Smooth muscle cell (in vitro differentiated cells): ENCODE data around the gene LRRIQ4. TPM values are rescaled to one million over a fixed set of nuclear protein-coding genes. Genes with fewer than 3 reads are reported as not detected.

Source experiments
- DNase-seq: peaks from one replicate; lab custom pipeline; 2025; ENCODE audit not compliant: unreplicated experiment; lab: John Stamatoyannopoulos, UW
- H2AFZ ChIP-seq: fragments of 200-600 bp; sonication (generic); 2 replicates; pipeline ENCODE4 v1.6.0; 2016; ENCODE audit warnings: antibody characterized with exemption, low read depth, mild to moderate bottlenecking
- H3F3A ChIP-seq: fragments of 200-600 bp; sonication (generic); 2 replicates; pipeline ENCODE4 v1.6.0; 2017; ENCODE audit warnings: antibody characterized with exemption, low read depth
- H3K27ac ChIP-seq: fragments of 200-600 bp; sonication (generic); 2 replicates; pipeline ENCODE4 v1.5.1; 2016; ENCODE audit warnings: low read depth, mild to moderate bottlenecking
- H3K27me3 ChIP-seq: fragments of 200-600 bp; sonication (generic); 2 replicates; pipeline ENCODE4 v1.6.1; 2016; ENCODE audit warnings: low read depth, mild to moderate bottlenecking
- H3K36me3 ChIP-seq: fragments of 200-600 bp; sonication (generic); 2 replicates; pipeline ENCODE4 v1.5.1; 2016; ENCODE audit warnings: low read depth
- H3K4me1 ChIP-seq: fragments of 200-600 bp; sonication (generic); 2 replicates; pipeline ENCODE4 v1.5.1; 2016; ENCODE audit warnings: low read depth
- H3K4me2 ChIP-seq: fragments of 200-600 bp; sonication (generic); 2 replicates; pipeline ENCODE4 v1.6.0; 2016; ENCODE audit warnings: mild to moderate bottlenecking
- H3K4me3 ChIP-seq: fragments of 200-600 bp; sonication (generic); 2 replicates; pipeline ENCODE4 v1.5.1; 2016; ENCODE audit warnings: mild to moderate bottlenecking
- H3K79me2 ChIP-seq: fragments of 200-600 bp; sonication (generic); 2 replicates; pipeline ENCODE4 v1.6.0; 2016; ENCODE audit warnings: low read depth, mild to moderate bottlenecking
- H3K9ac ChIP-seq: fragments of 200-600 bp; sonication (generic); 2 replicates; pipeline ENCODE4 v1.6.0; 2016; ENCODE audit warnings: low read depth
- H3K9me3 ChIP-seq: fragments of 200-600 bp; sonication (generic); replicated peaks from 2 replicates; pipeline ENCODE4 v1.5.1; 2016; ENCODE audit warnings: low read depth
- H4K20me1 ChIP-seq: fragments of 200-600 bp; sonication (generic); 2 replicates; pipeline ENCODE4 v1.6.0; 2016; ENCODE audit warnings: low read depth
- CTCF ChIP-seq: fragments of 200-600 bp; sonication (generic); IDR thresholded peaks from 2 replicates; pipeline ENCODE4 v1.5.1; 2017; ENCODE audit warnings: borderline replicate concordance, mild to moderate bottlenecking, antibody characterized with exemption; ENCODE audit not compliant: insufficient read depth, poor library complexity, severe bottlenecking
- WGBS: methylation state at CpG from one replicate; pipeline ENCODE4 v1.1.7; 2016; ENCODE audit warnings: low lambda C conversion rate; 5-methylcytosine and 5-hydroxymethylcytosine counted together
- polyA plus RNA-seq: library from polyadenylated mRNA; unstranded; fragments of >200 nt; fragmentation: Nextera tagmentation; extraction: Ambion mirVana; gene quantifications from 2 replicates; pipeline ENCODE4 v1.2.1, GENCODE V29; 2016
- total RNA-seq: library from RNA; depleted of rRNA; stranded (reverse); fragments of >200 nt; gene quantifications from 2 replicates; pipeline ENCODE4 v1.2.3, GENCODE V29; 2014

Gene LRRIQ4
- total and polyA plus RNA-seq, 2 experiments from 2014 or later, result 0.18 TPM; not detected in 1

GRCh38 chr3:169841171-169841570 lies 28.5 kb downstream of the LRRIQ4 start:
- no peak for TF ChIP-seq CTCF
- Histone ChIP-seq H3F3A (peaks cover 3% of the 10 kb centered on the region), H3K79me2 (no peaks in the 10 kb centered on the region), H3K4me1 (peaks cover 1% of the 10 kb centered on the region), H3K36me3 (no peaks in the 10 kb centered on the region), H4K20me1 (no peaks in the 10 kb centered on the region), H3K9ac (no peak overlapping the region), H2AFZ (no peak overlapping the region), H3K4me2 (no peak overlapping the region), H3K27ac (no peak overlapping the region), H3K9me3 (no peaks in the 10 kb centered on the region), H3K4me3 (no peak overlapping the region), H3K27me3 (peaks cover 2% of the 10 kb centered on the region)
- WGBS, result 86% methylated on average over 4 of the region's 4 CpGs
- no peak for DNase-seq

- H3K36me3 ChIP-seq, result no peaks in the 10 kb centered on the region
- no peak overlapping the region for H2AFZ ChIP-seq
- H3F3A ChIP-seq, result no peaks in the 10 kb centered on the region
- no peaks in the 10 kb centered on the region for H3K9me3 ChIP-seq
- 83% methylated on average over 3 of the region's 3 CpGs for WGBS
- no peaks in the 10 kb centered on the region for H3K4me1 ChIP-seq
- no peak for DNase-seq
- TF ChIP-seq CTCF, result no peak
- no peaks in the 10 kb centered on the region for H4K20me1 ChIP-seq
- no peak overlapping the region for H3K27ac ChIP-seq
- peaks cover 2% of the 10 kb centered on the region for H3K27me3 ChIP-seq
- no peaks in the 10 kb centered on the region for H3K79me2 ChIP-seq
- H3K4me2 ChIP-seq, result no peak overlapping the region
- H3K4me3 ChIP-seq, result no peak overlapping the region
- no peak overlapping the region for H3K9ac ChIP-seq
Measured at GRCh38 chr3:169842960-169843359, 30.3 kb downstream of the LRRIQ4 start.

- Histone ChIP-seq H3K4me3 (no peak overlapping the region), H3K9me3 (no peaks in the 10 kb centered on the region), H3K79me2 (no peaks in the 10 kb centered on the region), H3K4me2 (no peak overlapping the region), H4K20me1 (no peaks in the 10 kb centered on the region), H3K9ac (no peak overlapping the region), H3K27ac (no peak overlapping the region), H3K4me1 (no peaks in the 10 kb centered on the region), H3F3A (no peaks in the 10 kb centered on the region), H2AFZ (peak overlapping the region; percentile 20), H3K36me3 (no peaks in the 10 kb centered on the region), H3K27me3 (no peaks in the 10 kb centered on the region)
- no peak for DNase-seq
- WGBS, result 86% methylated on average over 11 of the region's 11 CpGs
- no peak for TF ChIP-seq CTCF
Measured at GRCh38 chr3:169846458-169847193, 34.0 kb downstream of the LRRIQ4 start.

- DNase-seq, result no peak
- Histone ChIP-seq H3K4me1 (no peaks in the 10 kb centered on the region), H3K36me3 (no peaks in the 10 kb centered on the region), H3K27me3 (no peaks in the 10 kb centered on the region), H3K27ac (no peak overlapping the region), H3K4me2 (no peak overlapping the region), H3K9ac (no peak overlapping the region), H3K79me2 (no peaks in the 10 kb centered on the region), H4K20me1 (no peaks in the 10 kb centered on the region), H3F3A (no peaks in the 10 kb centered on the region), H3K4me3 (no peak overlapping the region), H3K9me3 (no peaks in the 10 kb centered on the region), H2AFZ (no peak overlapping the region)
- TF ChIP-seq CTCF, result no peak
- WGBS, result 85% methylated on average over 4 of the region's 4 CpGs
Measured at GRCh38 chr3:169847896-169848295, 35.2 kb downstream of the LRRIQ4 start.
